ENCODE measurements around the gene ZNF132. TPM values are rescaled to one million over a fixed set of nuclear protein-coding genes. Genes with fewer than 3 reads are reported as not detected.
"Not testable (repeated sequence)": the region's sequence is repeated elsewhere in the genome, so short reads cannot be mapped to it uniquely, and the experiment has no call there.

ZNF132 gene
- total RNA-seq, 4 donors from 2014 or later, result 1.8 to 2.7 (median 2.4) TPM

GRCh38 chr19:58409010-58409790, 30.8 kb downstream of the ZNF132 start:
- no peaks in the 10 kb centered on the region for H3K36me3 ChIP-seq
- TF ChIP-seq CTCF (IDR thresholded peaks at IDR 0.05 in 4 of 5, conservative IDR thresholded peaks at IDR 0.05 in 1 of 5) (no peak), POLR2A (IDR thresholded peaks at IDR 0.05) (no peak)
- DNase-seq, result no peak
- peak overlapping the region; percentile 58 to 91 (median 84) for H3K4me3 ChIP-seq
- in situ Hi-C loops (cut with MboI; ENCODE audit: low sequenced_read_pairs in 4 of 4) (no loop called here), intact Hi-C loops (cut with DNase I; ENCODE audit: low total_unique reads) (loop anchor here (2.0 kb wide), 1 partner anchor 58 kb away; the partner anchor contains the start of gene ZNF324)
- peak in 1 of 2 donors; percentile 4 for ATAC-seq
- H3K4me1 ChIP-seq, result peaks cover 21 to 23% of the 10 kb centered on the region in 2 donors
- H3K27ac ChIP-seq, result peak overlapping the region; percentile 86 to 93 (median 88)
- no peaks in the 10 kb centered on the region for H3K9me3 ChIP-seq
- no peaks in the 10 kb centered on the region for H3K27me3 ChIP-seq

- DNase-seq (peak; percentile 92 to 94), ATAC-seq (peak; percentile 99)
- peak within 1 kb of the TSS; percentile 58 to 91 (median 84) for H3K4me3 ChIP-seq
- peak within 1 kb of the TSS; percentile 86 to 93 (median 88) for H3K27ac ChIP-seq
- H3K36me3 ChIP-seq, result no peaks in the 10 kb centered on the region
- peaks cover 21 to 23% of the 10 kb centered on the region in 2 donors for H3K4me1 ChIP-seq
- TF ChIP-seq POLR2A (IDR thresholded peaks at IDR 0.05), result peak; percentile 83 to 89
- TF ChIP-seq CTCF (IDR thresholded peaks at IDR 0.05 in 4 of 5, conservative IDR thresholded peaks at IDR 0.05 in 1 of 5), result peak in 1 of 5 experiments; percentile 5
- H3K9me3 ChIP-seq, result no peaks in the 10 kb centered on the region
- in situ Hi-C loops (cut with MboI; ENCODE audit: low sequenced_read_pairs in 4 of 4) (no loop called here), intact Hi-C loops (cut with DNase I; ENCODE audit: low total_unique reads) (loop anchor here (1.0 to 2.0 kb wide), 4 partner anchors 21 to 167 kb away; partner anchors contain the start of genes RPS5, ZNF132 and ZNF324)
- no peaks in the 10 kb centered on the region for H3K27me3 ChIP-seq
Observed at GRCh38 chr19:58408152-58409009, 31.6 kb downstream of the ZNF132 start, which contains the start of gene ZNF584. Gene ZNF584 (plus strand): TSS chr19:58408649. CDS start chr19:58409148, 499 bp downstream.

- TF ChIP-seq CTCF (IDR thresholded peaks at IDR 0.05 in 4 of 5, conservative IDR thresholded peaks at IDR 0.05 in 1 of 5), result no peak
- TF ChIP-seq POLR2A (IDR thresholded peaks at IDR 0.05), result no peak
- Histone ChIP-seq H3K27ac (peak overlapping the region; percentile 86 to 93 (median 88)), H3K9me3 (no peaks in the 10 kb centered on the region), H3K4me1 (peaks cover 21 to 23% of the 10 kb centered on the region in 2 donors), H3K27me3 (no peaks in the 10 kb centered on the region), H3K36me3 (no peaks in the 10 kb centered on the region), H3K4me3 (peak overlapping the region; percentile 58 to 91 (median 84))
- DNase-seq (no peak), ATAC-seq (peak; percentile 2 to 5)
- intact Hi-C loops (cut with DNase I; ENCODE audit: low total_unique reads), result loop anchor here (1.0 to 2.0 kb wide), 4 partner anchors 20 to 168 kb away; partner anchors contain the start of genes RPS5, ZNF132 and ZNF324
- in situ Hi-C loops (cut with MboI; ENCODE audit: low sequenced_read_pairs in 4 of 4), result no loop called here
Observed at GRCh38 chr19:58407658-58408151, 32.2 kb downstream of the ZNF132 start.

GRCh38 chr19:58406818-58407657, 32.9 kb downstream of the ZNF132 start:
- peak in 1 of 5 experiments; percentile 26 for TF ChIP-seq CTCF (IDR thresholded peaks at IDR 0.05 in 4 of 5, conservative IDR thresholded peaks at IDR 0.05 in 1 of 5)
- no peak for TF ChIP-seq POLR2A (IDR thresholded peaks at IDR 0.05)
- Histone ChIP-seq H3K36me3 (no peaks in the 10 kb centered on the region), H3K27ac (peak overlapping the region; percentile 86 to 93 (median 88)), H3K4me1 (peaks cover 21 to 24% of the 10 kb centered on the region in 2 donors), H3K4me3 (peak overlapping the region; percentile 58 to 91 (median 84)), H3K27me3 (no peaks in the 10 kb centered on the region), H3K9me3 (no peaks in the 10 kb centered on the region)
- DNase-seq (no peak), ATAC-seq (no peak)
- in situ Hi-C loops (cut with MboI; ENCODE audit: low sequenced_read_pairs in 4 of 4) (no loop called here), intact Hi-C loops (cut with DNase I; ENCODE audit: low total_unique reads) (no loop called here)

GRCh38 chr19:58403920-58404478, 36.0 kb downstream of the ZNF132 start:
- in situ Hi-C loops (cut with MboI; ENCODE audit: low sequenced_read_pairs in 4 of 4); H3K4me3 ChIP-seq; H3K27me3 ChIP-seq; H3K27ac ChIP-seq; H3K36me3 ChIP-seq; DNase-seq; H3K9me3 ChIP-seq; ATAC-seq; intact Hi-C loops (cut with DNase I; ENCODE audit: low total_unique reads): not testable (repeated sequence)
- H3K4me1 ChIP-seq, result peaks cover 19 to 27% of the 10 kb centered on the region in 2 donors
